ENCODE data around the gene PDE2A. TPM values are rescaled to one million over a fixed set of nuclear protein-coding genes. Genes with fewer than 3 reads are reported as not detected.

PDE2A gene
- total RNA-seq, 1 experiment from 2014 or later, result 0.74 TPM

- H3K36me3 ChIP-seq (ENCODE audit: control insufficient read depth, insufficient read depth, low read length), result no peaks in the 10 kb centered on the region
- no peaks in the 10 kb centered on the region for H3K4me1 ChIP-seq (ENCODE audit: control insufficient read depth, insufficient read depth, low read length)
- no peak overlapping the region for H3K4me3 ChIP-seq (ENCODE audit: low read depth in 2 of 2, low read length in 2 of 2)
- H3K27ac ChIP-seq (ENCODE audit: low read length), result no peak overlapping the region
- ChIA-PET CTCF (interaction anchor here (0.7 kb wide), 1 partner anchor 108 kb away, joined by 3 read pairs; no protein-coding TSS in a partner anchor), POLR2A (no interaction called here)
- no peak for ATAC-seq
- no peak for DNase-seq (ENCODE audit: low read depth, low spot score)
- no TSS peak for BruUV-seq (replicated peaks)
- H3K27me3 ChIP-seq (ENCODE audit: control insufficient read depth, insufficient read depth, low read length), result no peaks in the 10 kb centered on the region
- TF ChIP-seq CTCF (IDR thresholded peaks at IDR 0.05) (no peak), TCF7L2 (IDR thresholded peaks at IDR 0.05; ENCODE audit: low read depth, low read length) (no peak), SIN3A (IDR thresholded peaks at IDR 0.05; ENCODE audit: borderline replicate concordance, insufficient read depth, low read depth, low read length) (no peak), POLR2AphosphoS5 (IDR thresholded peaks at IDR 0.05; ENCODE audit: low read depth, low read length) (no peak), REST (IDR thresholded peaks at IDR 0.05; ENCODE audit: insufficient read depth in 1 of 2, low read depth in 2 of 2, low read length in 1 of 2) (no peak)
- intact Hi-C loops (cut with micrococcal nuclease; ENCODE audit: unreplicated experiment) (no loop called here), in situ Hi-C loops (cut with HindIII; ENCODE audit: low pct_unique_long_range_greater_than_20kb, low sequenced_read_pairs) (no loop called here)
- no peaks in the 10 kb centered on the region for H3K9me3 ChIP-seq (ENCODE audit: control insufficient read depth, insufficient read depth, low read depth, low read length)
These were observed 95.0 kb downstream of the PDE2A start for GRCh38 chr11:72578991-72579815.

- DNase-seq (ENCODE audit: low read depth, low spot score) (no peak), ATAC-seq (no peak)
- BruUV-seq (replicated peaks), result no TSS peak
- POLR2A ChIA-PET, result no interaction called here
- CTCF ChIA-PET, result interaction anchor here (1.1 kb wide), 1 partner anchor 10 kb away, joined by 4 read pairs; no protein-coding TSS in a partner anchor
- H3K4me1 ChIP-seq (ENCODE audit: control insufficient read depth, insufficient read depth, low read length), result 0 out of 2 replicates have a peak, but pooled peaks cover 2% of the 10 kb centered on the region
- H3K36me3 ChIP-seq (ENCODE audit: control insufficient read depth, insufficient read depth, low read length), result no peaks in the 10 kb centered on the region
- H3K4me3 ChIP-seq (ENCODE audit: low read depth in 2 of 2, low read length in 2 of 2), result no peak overlapping the region
- in situ Hi-C loops (cut with HindIII; ENCODE audit: low pct_unique_long_range_greater_than_20kb, low sequenced_read_pairs), result no loop called here
- no peaks in the 10 kb centered on the region for H3K9me3 ChIP-seq (ENCODE audit: control insufficient read depth, insufficient read depth, low read depth, low read length)
- H3K27me3 ChIP-seq (ENCODE audit: control insufficient read depth, insufficient read depth, low read length), result no peaks in the 10 kb centered on the region
- TF ChIP-seq REST (IDR thresholded peaks at IDR 0.05; ENCODE audit: insufficient read depth in 1 of 2, low read depth in 2 of 2, low read length in 1 of 2) (no peak), TCF7L2 (IDR thresholded peaks at IDR 0.05; ENCODE audit: low read depth, low read length) (no peak), CTCF (IDR thresholded peaks at IDR 0.05) (no peak), POLR2AphosphoS5 (IDR thresholded peaks at IDR 0.05; ENCODE audit: low read depth, low read length) (no peak), SIN3A (IDR thresholded peaks at IDR 0.05; ENCODE audit: borderline replicate concordance, insufficient read depth, low read depth, low read length) (no peak)
- H3K27ac ChIP-seq (ENCODE audit: low read length), result no peak overlapping the region
- intact Hi-C loops (cut with micrococcal nuclease; ENCODE audit: unreplicated experiment), result no loop called here
These were observed 95.7 kb downstream of the PDE2A start for GRCh38 chr11:72578566-72578965.

Measured in Panc1 (cell line).